GM08714 (cell line): ENCODE measurements around the gene SLC9A7.

Experiments
- H3K4me3 ChIP-seq: fragments of 200-500 bp; sonication (Bioruptor generic); 2 replicates; pipeline ENCODE4 v1.5.1; 2014; ENCODE audit warnings: mild to moderate bottlenecking, low read length, inconsistent platforms
- ZNF274 ChIP-seq: IDR thresholded peaks from 2 replicates; pipeline ENCODE4 v1.6.1; 2012; ENCODE audit warnings: mild to moderate bottlenecking, low read depth, low read length

The SLC9A7 gene

DNA sequence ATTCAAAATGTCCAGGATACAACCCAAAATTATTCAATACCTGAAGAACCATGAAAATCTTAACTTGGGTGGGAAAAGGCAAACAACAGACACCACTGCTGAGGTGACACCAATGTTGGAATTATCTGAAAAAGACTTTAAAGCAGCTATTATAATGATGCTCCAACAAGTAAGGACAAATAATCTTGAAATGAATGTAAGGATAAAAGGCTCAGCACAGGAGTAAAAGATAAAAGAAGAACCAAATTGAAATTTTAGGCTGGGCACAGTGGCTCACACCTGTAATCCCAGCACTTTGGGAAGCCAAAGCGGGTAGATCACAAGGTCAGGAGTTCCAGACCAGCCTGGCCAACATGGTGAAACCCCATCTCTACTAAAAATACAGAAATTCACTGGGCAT lies 4.0 kb upstream of the SLC9A7 start:
- no peak overlapping the region for H3K4me3 ChIP-seq
- TF ChIP-seq ZNF274 = no peak

DNA sequence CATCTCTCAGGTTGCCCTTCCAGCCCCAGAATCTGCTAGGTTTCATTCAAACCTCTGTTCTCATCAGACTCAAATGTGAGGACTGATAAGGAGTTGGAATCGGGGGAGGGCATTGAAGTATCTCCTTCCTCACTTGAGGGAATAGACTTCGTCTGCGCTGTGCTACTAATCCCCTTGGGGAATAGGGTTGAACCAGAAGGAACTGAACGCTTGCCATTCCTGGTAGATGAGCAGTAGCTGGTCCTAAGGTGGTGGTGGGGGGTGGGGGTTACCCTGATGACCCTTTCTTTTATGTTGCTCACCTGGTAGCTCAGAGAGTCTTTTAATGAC lies 692 bp upstream of the SLC9A7 start:
- H3K4me3 ChIP-seq = peak overlapping the region; percentile 87; the same call in 1 of the 2 replicates
- no peak for TF ChIP-seq ZNF274

DNA sequence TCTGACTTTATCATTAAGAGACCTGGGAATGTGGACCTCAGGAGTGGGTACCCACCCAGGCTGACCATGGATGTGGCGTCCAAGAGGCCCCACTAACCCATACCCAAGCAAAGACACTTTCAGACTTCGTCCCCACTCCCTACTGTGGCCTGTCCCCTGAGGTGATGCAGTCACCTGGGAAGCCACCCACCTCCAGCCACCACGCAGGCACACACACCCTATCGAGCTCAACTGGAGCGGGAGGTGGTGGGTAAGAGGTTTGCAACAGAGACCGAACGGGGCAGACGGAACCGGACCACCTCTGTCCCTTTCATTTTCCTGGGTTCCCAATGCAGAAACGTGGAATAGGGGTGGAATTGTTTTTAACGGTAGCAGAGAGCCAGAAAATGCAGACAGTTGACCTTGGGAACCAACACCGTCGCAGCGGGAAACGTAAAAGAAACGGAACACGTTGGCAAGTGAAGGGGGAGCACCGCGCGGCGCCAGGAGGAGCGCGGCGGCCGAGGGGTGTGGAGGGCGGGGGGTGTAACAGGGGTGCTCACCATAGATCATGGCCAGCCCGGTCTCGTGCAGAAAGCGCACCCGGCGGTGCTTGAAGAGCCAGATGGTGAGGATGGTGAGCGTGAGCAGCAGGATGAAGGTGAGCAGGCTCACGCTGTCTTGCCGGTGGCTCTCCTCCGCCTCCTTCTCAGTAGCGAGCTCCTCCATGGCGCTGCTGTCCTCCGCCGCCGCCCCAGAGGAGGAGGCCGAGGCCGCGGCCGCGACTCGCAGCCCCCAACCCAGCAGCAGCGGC lies 559 bp downstream of the SLC9A7 start:
- peak overlapping the region; percentile 87 for H3K4me3 ChIP-seq
- no peak for TF ChIP-seq ZNF274

DNA sequence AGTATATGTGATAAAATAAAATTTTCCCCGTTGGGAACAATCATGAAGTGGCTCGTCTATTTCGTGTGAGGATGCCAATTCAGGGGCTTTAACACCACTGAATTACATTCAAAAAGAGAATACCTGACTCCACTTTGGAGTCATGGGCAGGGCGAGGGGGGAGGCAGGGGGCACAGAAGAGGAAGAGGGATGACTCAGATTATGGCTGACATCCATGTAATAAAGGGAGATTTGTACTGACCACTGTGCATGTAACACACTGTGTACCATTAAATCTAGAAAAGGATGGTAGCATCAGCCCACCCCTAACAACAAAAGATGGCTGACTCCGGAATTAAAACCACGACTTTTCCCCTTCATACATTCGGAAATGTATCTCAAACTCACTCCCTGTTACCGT lies 1.3 kb downstream of the SLC9A7 start:
- H3K4me3 ChIP-seq = peak overlapping the region; percentile 87

DNA sequence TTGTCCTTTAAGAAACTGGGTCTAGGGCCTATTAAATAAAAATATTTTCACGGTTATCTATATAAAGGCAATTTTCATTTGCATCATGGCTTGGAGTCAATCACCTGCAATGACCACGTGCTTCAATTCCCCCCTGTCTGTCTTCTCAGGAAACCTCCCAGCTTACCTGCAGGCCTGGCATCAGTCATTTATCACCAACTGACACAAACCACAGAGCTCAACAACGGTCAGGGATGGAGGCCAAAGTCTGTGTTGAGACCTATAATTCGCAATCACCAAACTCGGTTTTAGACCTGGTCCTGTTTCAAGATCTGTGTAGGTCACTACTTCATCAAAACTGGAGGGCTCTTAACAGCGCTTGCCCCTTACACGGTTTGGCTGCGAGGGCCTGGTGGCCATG lies 1.9 kb downstream of the SLC9A7 start:
- H3K4me3 ChIP-seq = peak overlapping the region; percentile 87
- no peak for TF ChIP-seq ZNF274

More for the DNA sequence above, 1.3 kb downstream of the SLC9A7 start:
- TF ChIP-seq ZNF274 = no peak

DNA sequence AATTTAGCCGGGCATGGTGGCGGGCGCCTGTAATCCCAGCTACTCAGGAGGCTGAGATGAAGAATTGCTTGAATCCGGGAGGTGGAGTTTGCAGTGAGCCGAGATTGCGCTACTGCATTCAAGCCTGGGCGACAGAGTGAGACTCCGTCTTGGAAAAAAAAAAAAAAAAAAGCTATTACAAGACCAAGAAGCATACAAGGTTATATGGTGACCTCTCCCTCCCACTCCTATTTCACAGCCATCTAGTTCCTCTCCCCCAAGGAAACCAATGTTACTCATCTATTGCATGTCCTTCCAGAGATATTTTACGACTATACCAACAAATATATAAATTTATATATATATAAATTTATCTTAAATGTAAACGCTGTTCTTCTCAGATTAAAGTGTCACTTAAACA lies 3.2 kb downstream of the SLC9A7 start:
- TF ChIP-seq ZNF274 = no peak
- H3K4me3 ChIP-seq = peak overlapping the region; percentile 64; the same call in 1 of the 2 replicates

DNA sequence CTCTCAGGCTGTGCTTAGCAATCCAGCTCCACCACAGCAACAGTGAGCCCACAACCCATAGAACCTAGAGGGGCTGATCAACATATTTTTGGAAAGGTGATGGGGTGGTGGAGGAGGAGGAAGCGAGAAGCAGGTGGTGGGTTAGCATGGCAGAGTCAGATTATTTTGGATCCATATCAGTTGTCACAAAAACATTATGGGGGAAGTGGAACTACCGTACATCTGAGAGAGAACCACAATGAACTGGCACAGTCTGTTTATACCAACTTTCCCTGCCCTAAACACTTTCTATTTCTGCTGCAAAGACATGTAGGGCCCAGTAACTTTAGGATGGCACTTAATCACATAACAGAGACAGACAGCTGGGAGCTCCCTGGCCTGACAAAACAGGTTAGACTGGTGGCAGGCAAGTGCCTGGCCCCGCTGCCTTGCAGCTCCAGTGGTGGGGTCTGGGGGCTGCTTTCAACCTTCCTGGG lies 4.3 kb downstream of the SLC9A7 start:
- H3K4me3 ChIP-seq = peak overlapping the region; percentile 64
- TF ChIP-seq ZNF274 = no peak

DNA sequence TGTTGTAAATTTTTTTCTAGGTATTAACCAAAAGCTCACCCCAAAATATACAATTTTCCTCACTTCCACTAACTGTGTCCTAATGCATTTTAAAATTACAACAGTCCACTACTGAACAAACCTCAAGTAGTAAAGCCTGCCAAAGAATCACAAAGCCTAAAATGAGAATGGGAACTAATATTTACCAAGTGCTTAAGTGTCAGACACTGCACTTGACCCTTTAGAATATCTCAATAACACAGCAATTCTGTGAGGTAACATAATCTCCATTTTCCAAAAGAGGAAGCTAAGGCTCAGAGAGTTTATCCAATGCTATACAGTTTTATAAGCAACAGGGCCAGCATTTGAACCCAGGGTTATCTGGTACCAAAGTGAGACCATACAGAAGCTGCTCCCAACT lies 4.9 kb downstream of the SLC9A7 start:
- H3K4me3 ChIP-seq = peak overlapping the region; percentile 39; the same call in 1 of the 2 replicates
- TF ChIP-seq ZNF274 = no peak

DNA sequence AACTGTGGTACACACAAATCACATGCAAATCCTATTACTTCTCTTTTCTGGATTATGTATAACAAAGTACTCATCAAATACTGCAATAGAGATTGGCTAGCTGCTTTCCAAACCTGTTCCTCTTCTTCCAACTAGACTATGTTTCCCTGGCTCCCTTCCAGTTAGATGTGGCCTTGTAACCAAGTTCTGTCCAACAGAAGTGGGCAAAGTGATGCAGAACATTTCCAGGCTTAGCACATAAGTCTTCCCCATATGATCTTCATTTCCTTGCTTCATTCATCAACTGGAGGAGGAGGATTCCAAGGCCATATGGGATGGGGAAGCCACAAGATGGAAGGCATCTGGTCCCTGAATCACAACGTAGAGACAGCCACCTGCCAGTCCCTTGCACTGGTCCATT lies 8.0 kb downstream of the SLC9A7 start:
- H3K4me3 ChIP-seq = no peak overlapping the region; the same call in 1 of the 2 replicates
- TF ChIP-seq ZNF274 = no peak

DNA sequence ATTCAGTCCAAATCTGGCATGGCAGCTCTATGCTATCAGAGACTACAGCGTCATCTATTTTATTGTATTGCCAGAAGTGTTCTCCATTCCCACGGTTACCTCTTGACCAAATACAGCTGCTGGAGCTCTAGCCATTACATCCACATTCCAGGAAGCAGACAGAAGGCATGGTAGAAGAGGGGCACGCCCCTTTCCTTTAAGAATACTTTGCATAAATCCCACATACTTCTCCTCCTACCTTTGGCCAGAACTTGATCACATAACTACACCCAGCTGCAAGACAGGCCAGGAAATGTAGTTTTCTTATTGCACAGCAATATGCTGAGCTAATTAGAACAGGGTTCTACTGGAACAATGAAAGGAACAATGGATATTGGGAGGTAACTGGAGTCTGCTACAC lies 14.9 kb downstream of the SLC9A7 start:
- no peak for TF ChIP-seq ZNF274
- H3K4me3 ChIP-seq = no peak overlapping the region

DNA sequence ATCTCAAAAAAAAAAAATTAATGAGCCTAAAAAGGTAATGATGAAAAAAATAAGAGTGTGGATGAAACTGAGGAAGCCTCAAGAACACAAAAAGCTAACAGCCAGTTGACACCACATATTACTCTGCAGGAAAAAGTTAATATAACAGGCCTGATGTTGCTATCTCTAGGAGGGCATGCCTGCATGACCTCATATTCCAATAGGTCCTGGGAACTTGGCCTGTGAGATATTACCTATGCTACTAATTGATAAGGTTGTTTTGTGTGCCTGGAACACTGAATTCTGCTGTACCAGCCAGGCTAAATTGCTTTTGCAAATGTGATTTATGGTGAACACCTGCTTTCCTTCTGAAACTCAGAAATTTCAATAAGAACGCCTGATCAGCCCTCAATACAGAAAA lies 15.9 kb downstream of the SLC9A7 start:
- H3K4me3 ChIP-seq = no peak overlapping the region
- TF ChIP-seq ZNF274 = no peak

DNA sequence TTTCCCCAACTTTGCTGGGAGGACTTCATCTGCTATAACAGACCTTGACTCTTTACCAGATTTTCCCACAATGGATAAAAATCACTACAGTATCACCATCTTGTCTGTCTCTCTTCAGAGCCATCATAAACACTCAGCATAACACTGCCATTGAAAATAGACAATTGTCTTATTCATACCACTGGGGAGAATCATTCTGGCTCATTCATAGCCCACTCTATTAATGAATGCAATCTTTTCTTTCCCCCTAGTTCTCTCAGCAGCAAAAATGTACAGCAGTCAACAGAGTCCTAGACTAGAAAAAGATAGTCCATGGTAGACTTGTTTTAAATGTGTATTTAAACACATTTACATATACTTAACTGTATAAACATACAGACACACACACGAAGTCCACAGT lies 19.2 kb downstream of the SLC9A7 start:
- no peak for TF ChIP-seq ZNF274

DNA sequence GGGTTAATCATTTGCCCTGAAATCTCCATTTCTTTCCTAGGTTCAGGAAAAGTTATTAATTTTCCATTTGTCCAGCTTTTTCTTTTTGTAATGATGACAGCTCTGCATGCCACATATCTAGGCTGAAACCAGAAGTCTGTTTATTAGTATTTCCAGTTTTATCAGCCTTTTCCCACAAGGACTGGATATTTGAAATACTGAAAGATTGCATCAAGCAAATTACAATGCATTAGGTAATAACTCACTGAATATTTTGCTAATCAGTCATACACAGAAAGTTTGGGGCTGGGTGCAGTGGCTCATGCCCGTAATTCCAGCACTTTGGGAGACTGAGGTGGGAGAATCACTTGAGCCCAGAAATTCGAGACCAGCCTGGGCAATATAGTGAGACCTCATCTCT lies 21.5 kb downstream of the SLC9A7 start:
- TF ChIP-seq ZNF274 = no peak
- no peak overlapping the region for H3K4me3 ChIP-seq

More for the DNA sequence above, 19.2 kb downstream of the SLC9A7 start:
- H3K4me3 ChIP-seq = no peak overlapping the region

DNA sequence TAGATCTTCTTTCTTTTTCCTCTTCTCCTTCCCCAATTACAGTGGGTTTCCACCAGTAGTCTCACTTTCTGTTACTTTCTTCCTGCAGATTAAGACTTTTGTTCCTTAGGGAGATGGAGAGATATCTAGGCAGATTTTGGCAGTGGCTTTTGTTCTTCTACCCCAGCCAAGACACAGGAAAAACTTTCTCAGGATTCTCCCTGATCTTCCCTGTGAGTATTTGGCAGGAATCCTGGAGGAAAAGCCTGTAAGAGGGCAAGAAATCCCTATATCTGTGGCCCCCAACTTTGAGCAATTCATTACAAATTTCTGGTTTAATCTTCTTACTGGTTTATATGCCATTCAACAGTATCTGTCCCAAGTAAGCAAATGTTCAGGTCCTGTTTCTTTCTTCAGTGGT lies 21.9 kb downstream of the SLC9A7 start:
- H3K4me3 ChIP-seq = no peak overlapping the region
- no peak for TF ChIP-seq ZNF274

DNA sequence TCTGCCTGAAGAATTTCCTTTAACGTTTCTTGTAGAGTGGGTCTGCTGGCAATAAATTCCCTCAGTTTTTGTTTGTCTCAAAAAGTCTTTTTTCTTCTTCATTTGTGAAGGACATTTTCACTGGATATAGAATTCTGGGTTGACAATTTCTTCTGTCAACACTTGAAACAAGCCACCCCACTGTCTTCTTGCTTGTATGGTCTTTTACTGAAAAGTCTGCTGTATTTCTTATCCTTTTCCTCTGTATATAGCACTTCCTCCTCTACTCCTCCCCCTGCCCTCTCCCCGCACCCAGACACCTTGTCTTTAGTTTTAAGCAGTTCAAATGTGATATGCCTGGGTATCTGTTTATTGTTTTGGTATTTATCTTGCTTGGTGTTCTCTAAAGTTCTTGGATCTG lies 23.3 kb downstream of the SLC9A7 start:
- no peak for TF ChIP-seq ZNF274
- no peak overlapping the region for H3K4me3 ChIP-seq

DNA sequence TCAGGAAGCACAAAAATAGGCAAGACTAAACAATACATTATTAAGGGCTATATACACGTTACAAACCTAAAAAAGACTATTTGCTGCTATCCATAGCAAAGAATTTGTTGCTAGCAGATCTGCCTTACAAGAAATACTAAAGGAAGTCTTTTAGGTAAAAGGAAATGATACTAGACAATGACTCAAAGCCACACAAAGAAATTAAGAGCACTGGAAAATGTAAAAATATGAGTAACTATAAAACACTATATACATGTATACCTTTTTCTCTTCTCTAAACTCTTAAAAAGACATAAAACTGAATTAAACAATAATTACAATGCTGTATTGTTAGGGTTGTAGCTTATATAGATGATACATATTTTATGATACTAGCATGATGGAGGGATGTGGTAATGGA lies 25.7 kb downstream of the SLC9A7 start:
- TF ChIP-seq ZNF274 = no peak
- H3K4me3 ChIP-seq = no peak overlapping the region
